AG09309 (cell line): ENCODE results near the gene GON7.

ENCODE experiments used
- DNase-seq: peaks from one replicate; pipeline ENCODE4 v3.0.0-alpha.2; 2010; ENCODE audit warnings: low read depth
- H3K4me3 ChIP-seq: 2 replicates; pipeline ENCODE4 v1.5.1; 2011; ENCODE audit warnings: mild to moderate bottlenecking, low read depth, low read length, moderate library complexity; ENCODE audit not compliant: control insufficient read depth
- TF ChIP-seq, protein P1 (sequence below): IDR thresholded peaks from 2 replicates; pipeline ENCODE4 v1.5.1; 2011; ENCODE audit warnings: mild to moderate bottlenecking, low read depth, low read length, inconsistent platforms; ENCODE audit not compliant: insufficient read depth, control insufficient read depth; ENCODE audit errors: missing control alignments

Gene GON7

DNA sequence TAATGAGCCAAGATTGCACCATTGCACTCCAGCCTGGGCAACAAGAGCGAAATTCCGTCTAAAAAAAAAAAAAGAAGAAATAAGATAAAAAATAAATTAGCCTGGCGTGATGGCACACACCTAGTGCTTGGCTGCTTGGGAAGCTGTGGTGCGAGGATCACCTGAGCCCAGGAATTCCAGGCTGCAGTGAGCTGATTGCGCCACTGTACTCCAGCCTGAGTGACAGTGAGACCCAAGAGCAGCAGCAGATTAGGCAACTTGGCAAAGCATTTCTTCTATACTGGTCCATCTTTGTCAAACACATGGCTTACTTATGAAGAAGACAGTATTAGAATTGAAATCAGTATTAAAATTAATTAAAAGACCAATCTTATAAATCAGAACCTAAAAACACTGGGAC, 6.3 kb downstream of the GON7 start:
- H3K4me3 ChIP-seq, result no peak overlapping the region
- DNase-seq, result no peak
- TF ChIP-seq, protein P1, sequence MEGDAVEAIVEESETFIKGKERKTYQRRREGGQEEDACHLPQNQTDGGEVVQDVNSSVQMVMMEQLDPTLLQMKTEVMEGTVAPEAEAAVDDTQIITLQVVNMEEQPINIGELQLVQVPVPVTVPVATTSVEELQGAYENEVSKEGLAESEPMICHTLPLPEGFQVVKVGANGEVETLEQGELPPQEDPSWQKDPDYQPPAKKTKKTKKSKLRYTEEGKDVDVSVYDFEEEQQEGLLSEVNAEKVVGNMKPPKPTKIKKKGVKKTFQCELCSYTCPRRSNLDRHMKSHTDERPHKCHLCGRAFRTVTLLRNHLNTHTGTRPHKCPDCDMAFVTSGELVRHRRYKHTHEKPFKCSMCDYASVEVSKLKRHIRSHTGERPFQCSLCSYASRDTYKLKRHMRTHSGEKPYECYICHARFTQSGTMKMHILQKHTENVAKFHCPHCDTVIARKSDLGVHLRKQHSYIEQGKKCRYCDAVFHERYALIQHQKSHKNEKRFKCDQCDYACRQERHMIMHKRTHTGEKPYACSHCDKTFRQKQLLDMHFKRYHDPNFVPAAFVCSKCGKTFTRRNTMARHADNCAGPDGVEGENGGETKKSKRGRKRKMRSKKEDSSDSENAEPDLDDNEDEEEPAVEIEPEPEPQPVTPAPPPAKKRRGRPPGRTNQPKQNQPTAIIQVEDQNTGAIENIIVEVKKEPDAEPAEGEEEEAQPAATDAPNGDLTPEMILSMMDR, result no peak

DNA sequence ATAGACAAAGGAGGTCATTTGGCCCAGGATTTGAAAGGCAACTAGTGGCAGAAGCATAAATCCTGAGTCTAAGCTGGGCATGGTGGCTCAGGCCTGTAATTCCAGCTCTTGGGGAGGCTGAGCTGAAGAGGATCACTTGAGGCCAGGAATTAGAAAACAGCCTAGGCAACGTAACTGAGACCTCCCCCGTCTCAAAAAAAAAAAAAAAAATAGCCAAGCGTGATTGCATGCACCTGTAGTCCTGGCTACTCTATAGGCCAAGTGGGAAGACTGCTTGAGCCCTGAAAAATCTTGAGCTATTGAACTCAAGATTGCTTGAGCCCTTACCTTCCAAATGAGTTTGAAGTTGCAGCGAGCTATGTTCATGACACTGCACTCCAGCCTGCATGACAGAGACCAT, 7.8 kb downstream of the GON7 start:
- H3K4me3 ChIP-seq, result no peak overlapping the region
- no peak for DNase-seq
- TF ChIP-seq, protein P1, result no peak

DNA sequence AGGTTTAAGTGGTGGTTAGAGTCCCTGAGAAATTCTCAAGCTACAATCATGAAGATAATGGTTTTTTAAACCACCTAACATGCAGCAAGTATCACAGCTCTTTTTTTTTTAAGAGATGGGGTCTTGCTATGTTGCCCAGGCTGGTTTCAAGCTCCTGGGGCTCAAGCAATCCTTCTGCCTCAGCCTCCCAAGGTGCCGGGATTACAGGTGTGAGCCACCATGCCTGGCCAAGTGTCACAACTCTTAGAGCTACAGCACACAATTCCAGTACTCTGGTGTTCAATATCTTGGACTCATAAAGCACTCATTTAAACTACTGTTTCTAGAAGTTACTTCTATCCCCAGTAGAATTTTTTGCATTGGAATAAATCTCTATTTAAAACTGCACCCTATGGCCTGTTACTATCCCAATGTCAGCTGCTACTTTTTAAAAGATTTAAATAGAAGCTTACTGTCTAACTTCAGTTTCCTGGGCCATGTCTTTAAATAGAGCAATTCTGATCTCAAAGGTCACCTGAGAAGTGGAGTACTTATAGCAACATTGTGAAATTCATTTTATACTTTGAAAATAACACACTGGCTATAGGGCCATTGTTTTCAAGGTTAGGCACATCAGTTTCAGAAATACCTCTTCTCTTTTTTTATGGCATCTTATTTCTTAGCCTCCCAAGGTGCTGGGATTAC, 11.4 kb downstream of the GON7 start:
- H3K4me3 ChIP-seq, result no peak overlapping the region
- TF ChIP-seq, protein P1, result no peak
- no peak for DNase-seq

DNA sequence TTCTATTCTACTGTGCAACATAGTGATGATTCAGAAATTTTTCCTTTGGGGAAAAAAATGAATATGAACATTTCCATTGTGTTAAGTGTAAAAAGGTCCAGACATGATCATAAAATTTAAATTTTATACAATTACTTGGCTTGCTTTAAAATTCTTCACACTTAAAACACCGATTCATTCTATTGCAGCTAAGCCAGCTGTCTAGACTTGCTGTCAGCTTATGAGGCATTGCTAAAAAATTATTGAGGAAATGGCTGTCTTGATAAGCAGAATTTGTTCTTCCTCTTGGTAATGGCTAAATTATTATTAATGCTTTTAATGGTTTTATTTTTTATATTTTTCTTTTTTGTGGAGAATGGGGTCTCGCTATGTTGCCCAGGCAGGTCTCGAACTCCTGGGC, 19.9 kb downstream of the GON7 start:
- TF ChIP-seq, protein P1, result no peak
- no peak overlapping the region for H3K4me3 ChIP-seq
- DNase-seq, result no peak

DNA sequence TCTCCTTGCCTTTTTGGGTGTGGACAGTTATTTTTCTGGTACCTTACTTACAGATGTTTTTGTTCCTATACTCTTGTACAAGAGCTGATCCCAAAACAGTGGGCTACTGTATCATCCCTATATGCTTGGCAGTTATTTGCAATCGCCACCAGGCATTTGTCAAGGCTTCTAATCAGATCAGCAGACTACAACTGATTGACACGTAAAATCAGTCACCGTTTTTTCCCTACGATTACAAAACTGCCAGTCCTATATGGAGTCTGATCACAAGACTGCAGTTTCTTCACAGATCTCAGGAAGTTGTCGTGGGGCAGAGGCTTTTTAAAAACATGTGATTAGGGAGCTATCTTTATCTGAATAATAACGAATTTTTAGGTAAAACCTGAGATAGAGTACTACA, 20.4 kb downstream of the GON7 start:
- H3K4me3 ChIP-seq, result no peak overlapping the region
- no peak for DNase-seq
- TF ChIP-seq, protein P1, result no peak

DNA sequence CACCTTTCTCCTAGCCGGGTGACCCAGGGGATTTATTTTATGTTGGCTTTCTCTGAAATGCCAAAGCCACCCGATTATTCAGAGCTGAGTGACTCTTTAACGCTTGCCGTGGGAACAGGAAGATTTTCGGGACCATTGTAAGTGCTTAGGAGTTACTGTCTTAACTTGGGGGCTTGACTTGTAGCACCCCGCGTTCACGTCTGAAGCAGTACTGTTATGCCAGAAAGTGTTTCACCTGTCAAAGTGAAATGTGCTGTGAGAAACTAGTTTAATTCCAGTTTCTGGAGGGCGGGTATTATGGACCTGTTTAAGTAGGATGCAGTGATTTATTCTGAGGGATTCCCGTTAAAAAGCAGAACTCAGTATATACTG, 21.5 kb downstream of the GON7 start:
- peak overlapping the region; percentile 86 for H3K4me3 ChIP-seq
- DNase-seq, result no peak
- TF ChIP-seq, protein P1, result no peak
